Activated naive CD4-positive, alpha-beta T cell treated with anti-CD3 and anti-CD28 coated beads, Interleukin-2, amount 10 ng/mL, durations not matched to agents 7 days and 5 days (primary cell): ENCODE results near the gene SMC1A.
"Not testable (repeated sequence)": the region's sequence is repeated elsewhere in the genome, so short reads cannot be mapped to it uniquely, and the experiment has no call there.

Experiments
- CTCF ChIA-PET: fragments of 350-600 bp; sonication (Branson Sonifier 250); formaldehyde crosslinking; loops from one replicate; lab custom pipeline; 2021; ENCODE audit warnings: antibody characterized with exemption; lab: Charles Lee
- DNase-seq: peaks from one replicate; pipeline ENCODE4 v3.0.0-alpha.2; 2020
- H3K27ac Mint-ChIP-seq: one replicate; pipeline ENCODE4 v1.8.0; 2021; ENCODE audit warnings: mild to moderate bottlenecking, moderate library complexity, mixed read lengths
- H3K27me3 Mint-ChIP-seq: one replicate; pipeline ENCODE4 v1.8.0; 2021; ENCODE audit warnings: mild to moderate bottlenecking, mixed read lengths
- H3K36me3 Mint-ChIP-seq: one replicate; pipeline ENCODE4 v1.8.0; 2021; ENCODE audit warnings: mixed read lengths
- H3K4me1 Mint-ChIP-seq: one replicate; pipeline ENCODE4 v1.8.0; 2021; ENCODE audit warnings: mixed read lengths
- H3K4me3 Mint-ChIP-seq: one replicate; pipeline ENCODE4 v1.8.0; 2021; ENCODE audit warnings: mild to moderate bottlenecking, moderate library complexity, mixed read lengths
- H3K9me3 Mint-ChIP-seq: one replicate; pipeline ENCODE4 v1.8.0; 2021; ENCODE audit warnings: mixed read lengths

SMC1A gene

DNA sequence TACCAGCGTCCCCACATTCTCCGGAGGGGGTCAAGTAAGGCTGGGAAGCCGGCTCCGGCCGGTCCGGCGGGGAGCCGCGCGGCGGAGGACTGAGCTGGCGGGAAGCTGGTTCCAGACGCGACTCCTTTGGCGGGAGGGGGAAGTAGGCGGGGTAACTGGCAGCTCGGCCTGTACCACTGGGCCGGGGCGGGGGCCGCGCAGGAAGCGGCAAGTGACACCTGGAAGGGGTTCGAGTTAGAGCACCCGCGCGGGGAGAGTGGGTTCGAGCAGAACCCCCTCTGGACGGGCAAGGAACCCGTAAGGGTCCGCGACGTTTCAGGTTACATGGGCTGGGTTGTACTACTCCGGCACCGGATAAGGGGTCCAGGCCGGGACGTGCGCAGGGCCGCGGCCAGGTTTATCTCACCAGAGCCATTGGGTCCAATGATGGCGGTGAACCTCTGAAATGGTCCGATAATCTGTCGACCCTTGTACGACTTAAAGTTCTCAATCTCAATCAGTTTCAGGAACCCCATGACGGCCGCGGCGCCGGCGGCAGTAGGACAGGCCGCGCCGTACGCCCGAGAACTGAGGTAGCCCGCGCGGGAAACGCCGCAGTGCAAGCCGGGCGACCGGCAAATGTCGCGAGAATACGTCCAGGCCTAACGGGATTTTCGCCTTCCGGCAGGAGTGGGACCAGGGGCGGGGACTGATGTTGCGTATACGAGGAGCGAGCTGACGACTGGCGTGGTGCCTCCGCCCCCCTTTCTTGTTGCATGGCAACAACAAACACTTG lies at the start of gene SMC1A:
Gene SMC1A (minus strand): TSS at position 569 of the 775 bp plus-strand sequence. CDS start 54 bp downstream, at position 515.
- peak within 1 kb of the TSS; percentile 98 for H3K27ac Mint-ChIP-seq
- CTCF ChIA-PET = no interaction called here
- peak; percentile 97 for DNase-seq
- H3K4me3 Mint-ChIP-seq = peak within 1 kb of the TSS; percentile 97
- H3K36me3 Mint-ChIP-seq = peaks cover 11% of the 10 kb centered on the region
- no peaks in the 10 kb centered on the region for H3K27me3 Mint-ChIP-seq
- peaks cover 35% of the 10 kb centered on the region for H3K4me1 Mint-ChIP-seq
- no peaks in the 10 kb centered on the region for H3K9me3 Mint-ChIP-seq

GRCh38 chrX:53471346-53471745 lies 48.9 kb upstream of the SMC1A start:
- CTCF ChIA-PET = no interaction called here
- H3K4me1 Mint-ChIP-seq = no peaks in the 10 kb centered on the region
- H3K4me3 Mint-ChIP-seq = no peak overlapping the region
- peaks cover 26% of the 10 kb centered on the region for H3K27me3 Mint-ChIP-seq
- H3K36me3 Mint-ChIP-seq = no peaks in the 10 kb centered on the region
- H3K27ac Mint-ChIP-seq = no peak overlapping the region
- H3K9me3 Mint-ChIP-seq = no peaks in the 10 kb centered on the region
- DNase-seq = no peak

- DNase-seq, CTCF ChIA-PET, H3K27ac Mint-ChIP-seq, H3K9me3 Mint-ChIP-seq, H3K4me3 Mint-ChIP-seq, H3K4me1 Mint-ChIP-seq, H3K36me3 Mint-ChIP-seq: not testable (repeated sequence)
- H3K27me3 Mint-ChIP-seq = peaks cover 18% of the 10 kb centered on the region
Measured at GRCh38 chrX:53468659-53469058, 46.2 kb upstream of the SMC1A start.

- CTCF ChIA-PET = interaction anchor here (1.4 kb wide), 2 partner anchors 141 to 145 kb away, joined by 4 to 5 read pairs; no protein-coding TSS in a partner anchor
- Mint-ChIP-seq H3K36me3 (no peaks in the 10 kb centered on the region), H3K9me3 (no peaks in the 10 kb centered on the region), H3K27me3 (peaks cover 10% of the 10 kb centered on the region), H3K4me3 (no peak overlapping the region), H3K27ac (no peak overlapping the region), H3K4me1 (no peaks in the 10 kb centered on the region)
- DNase-seq = no peak
Measured at GRCh38 chrX:53458082-53458481, 35.6 kb upstream of the SMC1A start.

DNA sequence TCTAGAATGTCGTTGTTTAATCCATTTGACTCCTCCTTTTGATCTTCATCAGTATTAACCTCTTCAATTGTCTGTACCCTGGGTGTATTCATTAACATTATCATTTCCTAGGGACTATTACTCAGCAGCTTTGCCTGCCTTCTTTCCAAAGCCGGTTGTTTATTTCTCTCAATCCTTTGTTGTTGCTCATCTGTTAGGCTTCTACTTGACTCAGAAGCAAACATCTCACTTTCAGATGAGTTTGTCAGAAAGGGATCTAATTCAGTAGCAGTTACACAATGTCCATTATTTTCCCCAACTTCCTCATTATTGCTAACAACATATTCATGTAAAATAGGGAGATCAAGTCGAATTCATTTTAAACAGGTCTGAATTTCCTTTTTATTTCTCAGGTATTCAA lies 33.8 kb upstream of the SMC1A start:
- no peak for DNase-seq
- H3K36me3 Mint-ChIP-seq = no peaks in the 10 kb centered on the region
- peaks cover 3% of the 10 kb centered on the region for H3K4me1 Mint-ChIP-seq
- CTCF ChIA-PET = no interaction called here
- H3K4me3 Mint-ChIP-seq = no peak overlapping the region
- H3K27me3 Mint-ChIP-seq = peaks cover 10% of the 10 kb centered on the region
- H3K27ac Mint-ChIP-seq = no peak overlapping the region
- no peaks in the 10 kb centered on the region for H3K9me3 Mint-ChIP-seq

- H3K27me3 Mint-ChIP-seq = peaks cover 4% of the 10 kb centered on the region
- peaks cover 3% of the 10 kb centered on the region for H3K4me1 Mint-ChIP-seq
- H3K36me3 Mint-ChIP-seq = no peaks in the 10 kb centered on the region
- H3K27ac Mint-ChIP-seq = no peak overlapping the region
- CTCF ChIA-PET = interaction anchor here (0.6 kb wide), 1 partner anchor 10 kb away, joined by 3 read pairs; no protein-coding TSS in a partner anchor
- H3K9me3 Mint-ChIP-seq = no peaks in the 10 kb centered on the region
- no peak for DNase-seq
- no peak overlapping the region for H3K4me3 Mint-ChIP-seq
Measured at GRCh38 chrX:53452812-53453211, 30.4 kb upstream of the SMC1A start.

GRCh38 chrX:53449632-53450031 lies 27.2 kb upstream of the SMC1A start:
- CTCF ChIA-PET = interaction anchor here (1.5 kb wide), 1 partner anchor 136 kb away, joined by 6 read pairs; no protein-coding TSS in a partner anchor
- H3K4me3 Mint-ChIP-seq = no peak overlapping the region
- H3K9me3 Mint-ChIP-seq = no peaks in the 10 kb centered on the region
- peaks cover 3% of the 10 kb centered on the region for H3K4me1 Mint-ChIP-seq
- H3K36me3 Mint-ChIP-seq = no peaks in the 10 kb centered on the region
- DNase-seq = no peak
- no peaks in the 10 kb centered on the region for H3K27me3 Mint-ChIP-seq
- no peak overlapping the region for H3K27ac Mint-ChIP-seq

DNA sequence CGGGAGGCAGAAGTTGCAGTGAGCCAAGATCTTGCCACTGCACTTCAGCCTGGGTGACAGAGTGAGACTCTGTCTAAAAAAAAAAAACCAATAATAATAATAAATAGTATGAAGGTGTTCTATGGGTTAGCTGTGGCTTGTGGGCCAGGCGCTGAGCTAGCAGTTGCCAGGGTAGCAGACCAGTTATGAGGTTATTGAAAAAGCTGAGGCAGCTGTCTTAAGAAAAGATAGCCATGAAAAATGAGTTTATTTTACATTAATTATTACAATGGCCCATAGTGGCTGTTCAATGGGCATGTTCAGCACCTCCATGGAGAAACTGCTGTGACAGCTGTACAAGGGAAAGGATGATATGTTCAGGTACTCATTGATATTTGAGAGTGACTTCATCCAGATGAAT lies 25.0 kb upstream of the SMC1A start:
- Mint-ChIP-seq H3K4me3 (no peak overlapping the region), H3K36me3 (no peaks in the 10 kb centered on the region), H3K9me3 (no peaks in the 10 kb centered on the region), H3K27me3 (no peaks in the 10 kb centered on the region), H3K4me1 (no peaks in the 10 kb centered on the region), H3K27ac (no peak overlapping the region)
- CTCF ChIA-PET = interaction anchor here (0.6 to 4.5 kb wide), 5 partner anchors 9 to 133 kb away, joined by 3 to 73 read pairs (median 11); no protein-coding TSS in a partner anchor
- DNase-seq = no peak

DNA sequence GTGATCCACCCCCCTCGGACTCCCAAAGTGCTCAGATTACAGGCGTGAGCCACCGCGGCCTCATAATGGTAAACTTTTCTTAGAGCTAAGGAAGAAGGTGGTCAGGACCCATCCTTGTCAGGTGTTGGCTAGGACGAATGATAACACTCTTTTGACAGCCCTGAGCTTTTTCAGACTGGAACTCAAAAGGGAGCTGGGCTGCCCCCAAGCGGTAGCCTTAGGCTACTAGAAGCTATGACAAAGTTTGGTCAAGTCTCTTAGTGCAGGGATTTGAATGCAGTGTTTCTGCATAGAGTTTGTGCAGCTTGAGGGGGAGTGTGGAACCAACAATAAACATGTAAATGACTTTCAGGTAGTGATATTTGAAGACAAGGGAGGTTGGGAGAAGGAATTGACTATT lies 23.5 kb upstream of the SMC1A start:
- no peaks in the 10 kb centered on the region for H3K9me3 Mint-ChIP-seq
- H3K27me3 Mint-ChIP-seq = no peaks in the 10 kb centered on the region
- H3K4me1 Mint-ChIP-seq = peaks cover 11% of the 10 kb centered on the region
- no peaks in the 10 kb centered on the region for H3K36me3 Mint-ChIP-seq
- no peak overlapping the region for H3K4me3 Mint-ChIP-seq
- peak; percentile 69 for DNase-seq
- no peak overlapping the region for H3K27ac Mint-ChIP-seq
- CTCF ChIA-PET = interaction anchor here (1.0 to 4.5 kb wide), 11 partner anchors 10 to 161 kb away, joined by 3 to 73 read pairs (median 4); no protein-coding TSS in a partner anchor

DNA sequence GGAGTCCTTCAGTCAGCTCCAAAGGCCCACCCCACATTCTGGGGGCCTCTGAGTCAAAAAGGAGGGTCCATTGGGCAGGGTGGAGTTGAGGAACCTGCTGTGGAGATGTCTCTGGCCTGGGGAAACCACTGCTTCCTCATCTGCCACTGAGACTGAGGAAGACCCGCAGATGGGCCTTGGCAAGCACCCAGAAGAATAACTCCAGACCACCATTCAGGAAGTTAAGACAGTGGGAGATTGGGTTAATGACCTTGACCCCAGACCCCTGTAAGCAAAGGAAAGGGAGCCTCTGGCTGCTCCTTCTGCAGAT lies 19.8 kb upstream of the SMC1A start:
- CTCF ChIA-PET = interaction anchor here (0.7 kb wide), 2 partner anchors 10 to 130 kb away, joined by 3 read pairs; no protein-coding TSS in a partner anchor
- peaks cover 5% of the 10 kb centered on the region for H3K27me3 Mint-ChIP-seq
- H3K4me1 Mint-ChIP-seq = peaks cover 29% of the 10 kb centered on the region
- H3K9me3 Mint-ChIP-seq = no peaks in the 10 kb centered on the region
- DNase-seq = no peak
- no peak overlapping the region for H3K27ac Mint-ChIP-seq
- H3K36me3 Mint-ChIP-seq = no peaks in the 10 kb centered on the region
- peak overlapping the region; percentile 71 for H3K4me3 Mint-ChIP-seq

DNA sequence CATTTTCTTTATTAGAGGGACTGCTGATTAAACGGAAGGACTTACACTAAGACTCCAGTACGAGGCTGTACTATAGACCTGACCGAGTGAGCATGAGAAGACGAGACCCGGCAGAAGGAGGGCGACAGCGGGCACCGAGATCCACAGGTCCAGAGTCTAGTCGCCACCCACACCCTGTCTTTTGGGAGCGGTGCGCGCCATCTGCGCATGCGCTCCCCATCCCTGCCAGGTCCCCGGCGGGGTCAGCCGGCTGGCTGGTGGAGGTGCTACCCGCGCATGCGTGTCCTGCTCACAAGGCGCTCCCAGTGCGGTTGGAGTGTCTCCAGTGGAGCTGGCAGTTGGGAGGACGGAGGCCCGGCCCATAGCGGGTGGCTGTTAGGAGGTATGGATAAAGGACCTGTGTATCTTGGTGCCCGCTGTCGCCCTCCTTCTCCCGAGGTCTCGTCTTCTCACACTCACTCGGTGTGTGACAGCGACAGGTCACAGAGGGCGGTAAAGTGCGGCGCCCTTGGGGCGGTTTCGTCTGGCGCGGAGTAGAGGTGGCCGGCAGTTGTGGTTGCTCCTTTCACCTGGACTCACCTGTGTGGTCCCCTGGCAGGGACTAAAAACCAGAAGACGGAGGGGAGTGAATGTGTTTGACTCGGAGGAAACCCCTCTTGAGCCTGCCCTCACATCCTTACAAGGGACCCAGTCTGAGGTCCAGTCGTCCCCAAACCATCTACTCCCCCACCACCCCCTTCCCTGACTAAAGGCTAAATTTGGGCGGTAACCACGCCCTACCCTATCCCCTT lies 19.3 kb upstream of the SMC1A start:
- H3K4me1 Mint-ChIP-seq = peaks cover 30% of the 10 kb centered on the region
- H3K36me3 Mint-ChIP-seq = no peaks in the 10 kb centered on the region
- peaks cover 5% of the 10 kb centered on the region for H3K27me3 Mint-ChIP-seq
- peak; percentile 83 for DNase-seq
- no peaks in the 10 kb centered on the region for H3K9me3 Mint-ChIP-seq
- H3K4me3 Mint-ChIP-seq = peak overlapping the region; percentile 71
- H3K27ac Mint-ChIP-seq = peak overlapping the region; percentile 52
- CTCF ChIA-PET = interaction anchor here (1.1 kb wide), 1 partner anchor 125 kb away, joined by 4 read pairs; no protein-coding TSS in a partner anchor

GRCh38 chrX:53440621-53441517 lies 18.4 kb upstream of the SMC1A start:
- Mint-ChIP-seq H3K27ac (peak overlapping the region; percentile 52), H3K27me3 (peaks cover 5% of the 10 kb centered on the region), H3K4me3 (peak overlapping the region; percentile 71), H3K4me1 (peaks cover 33% of the 10 kb centered on the region), H3K9me3 (no peaks in the 10 kb centered on the region), H3K36me3 (no peaks in the 10 kb centered on the region)
- CTCF ChIA-PET = interaction anchor here (1.0 to 1.1 kb wide), 2 partner anchors 41 to 124 kb away, joined by 3 to 4 read pairs; no protein-coding TSS in a partner anchor
- DNase-seq = peak; percentile 36

GRCh38 chrX:53440101-53440500 lies 17.6 kb upstream of the SMC1A start:
- Mint-ChIP-seq H3K4me3 (no peak overlapping the region), H3K27me3 (peaks cover 5% of the 10 kb centered on the region), H3K4me1 (peaks cover 37% of the 10 kb centered on the region), H3K36me3 (no peaks in the 10 kb centered on the region), H3K9me3 (no peaks in the 10 kb centered on the region), H3K27ac (no peak overlapping the region)
- CTCF ChIA-PET = interaction anchor here (1.0 kb wide), 1 partner anchor 42 kb away, joined by 3 read pairs; no protein-coding TSS in a partner anchor
- DNase-seq = no peak
